ENCODE data around the gene NR3C2. TPM values are rescaled to one million over a fixed set of nuclear protein-coding genes. Genes with fewer than 3 reads are reported as not detected.

Gene NR3C2
- total and polyA plus RNA-seq, 4 donors: 2.8 to 43.9 (median 11.5) TPM

GRCh38 chr4:148161601-148162000 lies 280.6 kb downstream of the NR3C2 start:
- Histone ChIP-seq H3K4me3 (no peak overlapping the region), H3K27ac (ENCODE audit: low read depth in 1 of 2, low read length in 1 of 2) (no peak overlapping the region), H3K27me3 (ENCODE audit: control insufficient read depth in 3 of 3, insufficient read depth in 3 of 3, low read length in 2 of 3) (no peaks in the 10 kb centered on the region), H3K4me1 (ENCODE audit: control insufficient read depth in 5 of 5, insufficient read depth in 5 of 5, low read length in 5 of 5) (peaks cover 0 to 14% (median 0%) of the 10 kb centered on the region in 5 donors), H3K9me3 (ENCODE audit: control insufficient read depth in 4 of 4, insufficient read depth in 3 of 4, low read length in 3 of 4) (no peaks in the 10 kb centered on the region), H3K36me3 (ENCODE audit: control insufficient read depth in 4 of 4, insufficient read depth in 4 of 4, low read length in 4 of 4) (peaks cover 0 to 1% (median 0%) of the 10 kb centered on the region in 4 donors), H3K9ac (ENCODE audit: insufficient read depth in 1 of 2, low read length in 2 of 2) (no peak overlapping the region)
- no peak for ATAC-seq (ENCODE audit: insufficient read depth, low FRiP score)
- DNase-seq: no peak
- 81 to 84% methylated on average over 2 of the region's 2 CpGs for WGBS, 2 donors
- TF ChIP-seq CTCF (IDR thresholded peaks at IDR 0.05; ENCODE audit: control extremely low read depth, extremely low read depth): no peak

- no peak for ATAC-seq (ENCODE audit: insufficient read depth, low FRiP score)
- no peak overlapping the region for H3K27ac ChIP-seq (ENCODE audit: low read depth in 1 of 2, low read length in 1 of 2)
- DNase-seq: no peak
- TF ChIP-seq CTCF (IDR thresholded peaks at IDR 0.05; ENCODE audit: control extremely low read depth, extremely low read depth): no peak
- no peaks in the 10 kb centered on the region for H3K9me3 ChIP-seq (ENCODE audit: control insufficient read depth in 4 of 4, insufficient read depth in 3 of 4, low read length in 3 of 4)
- H3K4me3 ChIP-seq: no peak overlapping the region
- no peak overlapping the region for H3K9ac ChIP-seq (ENCODE audit: insufficient read depth in 1 of 2, low read length in 2 of 2)
- WGBS, 2 donors: 82 to 95% methylated on average over 1 of the region's 1 CpG
- H3K27me3 ChIP-seq (ENCODE audit: control insufficient read depth in 3 of 3, insufficient read depth in 3 of 3, low read length in 2 of 3): no peaks in the 10 kb centered on the region
- H3K36me3 ChIP-seq (ENCODE audit: control insufficient read depth in 4 of 4, insufficient read depth in 4 of 4, low read length in 4 of 4): peaks cover 0 to 1% (median 0%) of the 10 kb centered on the region in 4 donors
- H3K4me1 ChIP-seq (ENCODE audit: control insufficient read depth in 5 of 5, insufficient read depth in 5 of 5, low read length in 5 of 5): peaks cover 0 to 10% (median 0%) of the 10 kb centered on the region in 5 donors
Observed at GRCh38 chr4:148159793-148160192, 282.4 kb downstream of the NR3C2 start.

- WGBS, 2 donors: 80 to 83% methylated on average over 6 of the region's 6 CpGs
- H3K4me1 ChIP-seq (ENCODE audit: control insufficient read depth in 5 of 5, insufficient read depth in 5 of 5, low read length in 5 of 5): no peaks in the 10 kb centered on the region
- ATAC-seq (ENCODE audit: insufficient read depth, low FRiP score) (no peak), DNase-seq (no peak)
- no peaks in the 10 kb centered on the region for H3K27me3 ChIP-seq (ENCODE audit: control insufficient read depth in 3 of 3, insufficient read depth in 3 of 3, low read length in 2 of 3)
- no peaks in the 10 kb centered on the region for H3K9me3 ChIP-seq (ENCODE audit: control insufficient read depth in 4 of 4, insufficient read depth in 3 of 4, low read length in 3 of 4)
- TF ChIP-seq CTCF (IDR thresholded peaks at IDR 0.05; ENCODE audit: control extremely low read depth, extremely low read depth): no peak
- no peak overlapping the region for H3K27ac ChIP-seq (ENCODE audit: low read depth in 1 of 2, low read length in 1 of 2)
- H3K36me3 ChIP-seq (ENCODE audit: control insufficient read depth in 4 of 4, insufficient read depth in 4 of 4, low read length in 4 of 4): peaks cover 0 to 5% (median 1%) of the 10 kb centered on the region in 4 donors
- H3K4me3 ChIP-seq: no peak overlapping the region
- H3K9ac ChIP-seq (ENCODE audit: insufficient read depth in 1 of 2, low read length in 2 of 2): no peak overlapping the region
Observed at GRCh38 chr4:148154769-148155168, 287.4 kb downstream of the NR3C2 start.

Measured in lung (tissue), 12 donors.